H1 (cell line): ENCODE results near the gene TMEM126B. TPM values are rescaled to one million over a fixed set of nuclear protein-coding genes. Genes with fewer than 3 reads are reported as not detected.
"Not testable (repeated sequence)": the region's sequence is repeated elsewhere in the genome, so short reads cannot be mapped to it uniquely, and the experiment has no call there.

Source experiments
- CTCF ChIA-PET: fragments of 300-600 bp; sonication (Branson Sonifier 250); formaldehyde crosslinking; loops from one replicate; lab custom pipeline; 2021; ENCODE audit not compliant: partially characterized antibody; lab: Charles Lee
- POLR2A ChIA-PET: fragments of 300-600 bp; sonication (Branson Sonifier 250); formaldehyde crosslinking; loops from one replicate; lab custom pipeline; 2021; ENCODE audit warnings: inconsistent platforms; ENCODE audit not compliant: partially characterized antibody; lab: Charles Lee
- DNase-seq, 2 experiments: peaks; one replicate each; pipeline versions ENCODE4 v3.0.0 to v3.0.0-alpha.2; 2010 to 2022; ENCODE audit warnings: low spot score in 2 of 2, low read depth in 1 of 2, mixed read lengths in 1 of 2
- FAIRE-seq: peaks from 2 replicates; lab custom pipeline; 2011; peaks lifted over from hg19 to GRCh38; lab: Jason Lieb, UNC
- H2AFZ ChIP-seq: 2 replicates; pipeline ENCODE4 v1.8.1; 2012; ENCODE audit warnings: low read length, inconsistent platforms
- H2AK5ac ChIP-seq: 2 replicates; pipeline ENCODE4 v1.6.1; 2013; ENCODE audit warnings: low read depth, low read length
- H2BK120ac ChIP-seq: replicated peaks from 2 replicates; pipeline ENCODE3; 2013; ENCODE audit warnings: low read depth, low read length, inconsistent platforms
- H2BK12ac ChIP-seq: 2 replicates; pipeline ENCODE4 v1.6.1; 2013; ENCODE audit warnings: low read depth, low read length
- H2BK15ac ChIP-seq: 2 replicates; pipeline ENCODE4 v1.6.1; 2013; ENCODE audit warnings: low read length
- H2BK20ac ChIP-seq: 2 replicates; pipeline ENCODE4 v1.6.1; 2013; ENCODE audit warnings: low read length
- H2BK5ac ChIP-seq: 2 replicates; pipeline ENCODE4 v1.6.1; 2013; ENCODE audit warnings: low read depth, low read length
- H3K14ac ChIP-seq: 2 replicates; pipeline ENCODE4 v1.6.1; 2013; ENCODE audit warnings: inconsistent platforms; ENCODE audit not compliant: insufficient read length
- H3K18ac ChIP-seq: 2 replicates; pipeline ENCODE4 v1.6.1; 2013; ENCODE audit warnings: low read length; ENCODE audit errors: extremely low read depth
- H3K23ac ChIP-seq: 2 replicates; pipeline ENCODE4 v1.6.1; 2013; ENCODE audit warnings: inconsistent platforms; ENCODE audit not compliant: insufficient read length
- H3K23me2 ChIP-seq: 2 replicates; pipeline ENCODE4 v1.6.1; 2013; ENCODE audit warnings: low read depth, low read length
- H3K27ac ChIP-seq: 2 replicates; pipeline ENCODE4 v1.6.1; 2011; ENCODE audit warnings: low read depth, low read length, inconsistent platforms
- H3K27me3 ChIP-seq, 4 experiments: replicated peaks in 1 of 4; 1 replicate in 1 of 4; 2 replicates in 3 of 4; pipeline versions ENCODE4 v1.6.1 to v1.8.1; 2011 to 2013; ENCODE audit warnings: low read length in 3 of 4, mild to moderate bottlenecking in 3 of 4, inconsistent platforms in 2 of 4, mixed read lengths in 2 of 4, moderate library complexity in 1 of 4; ENCODE audit not compliant: control insufficient read depth in 3 of 4, insufficient read depth in 3 of 4; ENCODE audit errors: extremely low read depth in 1 of 4
- H3K36me3 ChIP-seq, 4 experiments: 2 replicates each; pipeline versions ENCODE4 v1.6.1 to v1.8.1; 2011 to 2013; ENCODE audit warnings: mild to moderate bottlenecking in 4 of 4, low read length in 3 of 4, moderate library complexity in 2 of 4, control low read depth in 1 of 4, inconsistent platforms in 1 of 4; ENCODE audit not compliant: insufficient read depth in 4 of 4, control insufficient read depth in 2 of 4
- H3K4ac ChIP-seq: replicated peaks from 2 replicates; pipeline ENCODE3; 2013; ENCODE audit warnings: low read length, low read depth, mixed read lengths, inconsistent platforms; ENCODE audit not compliant: insufficient read length
- H3K4me1 ChIP-seq, 4 experiments: replicated peaks in 1 of 4; 1 replicate in 1 of 4; 2 replicates in 3 of 4; pipeline versions ENCODE4 v1.6.1 to v1.8.1; 2011 to 2013; ENCODE audit warnings: low read length in 3 of 4, inconsistent platforms in 2 of 4, mixed read lengths in 1 of 4; ENCODE audit not compliant: insufficient read depth in 4 of 4, control insufficient read depth in 3 of 4
- H3K4me2 ChIP-seq, 2 experiments: 2 replicates each; pipeline versions ENCODE4 v1.6.1 to v1.8.1; 2011 to 2013; ENCODE audit warnings: low read depth in 2 of 2, low read length in 2 of 2, control low read depth in 1 of 2, inconsistent platforms in 1 of 2, mild to moderate bottlenecking in 1 of 2; ENCODE audit not compliant: insufficient read depth in 1 of 2
- H3K4me3 ChIP-seq, 4 experiments: fragments of 200-600, 300-600 bp in 1 of 4; sonication (generic), shearing (Covaris generic), sonication (Bioruptor Twin) in 1 of 4; 2 replicates each; pipeline versions ENCODE4 v1.5.1 to v1.8.1; 2011 to 2016; ENCODE audit warnings: low read length in 4 of 4, low read depth in 3 of 4, control low read depth in 2 of 4, inconsistent platforms in 2 of 4, mild to moderate bottlenecking in 2 of 4, mixed read lengths in 1 of 4, moderate library complexity in 1 of 4; ENCODE audit not compliant: insufficient read depth in 2 of 4; ENCODE audit errors: extremely low read depth in 1 of 4
- H3K56ac ChIP-seq: replicated peaks from 2 replicates; pipeline ENCODE3; 2013; ENCODE audit warnings: low read depth, mild to moderate bottlenecking, mixed read lengths, low read length, inconsistent platforms; ENCODE audit not compliant: insufficient read length
- H3K79me1 ChIP-seq: 2 replicates; pipeline ENCODE4 v1.6.1; 2013; ENCODE audit warnings: low read depth, low read length, control low read depth
- H3K79me2 ChIP-seq, 2 experiments: 2 replicates each; pipeline versions ENCODE4 v1.6.1 to v1.8.1; 2012 to 2013; ENCODE audit warnings: low read length in 2 of 2, mild to moderate bottlenecking in 2 of 2, inconsistent platforms in 1 of 2; ENCODE audit not compliant: insufficient read depth in 2 of 2, control insufficient read depth in 1 of 2
- H3K9ac ChIP-seq, 4 experiments: replicated peaks in 1 of 4; 1 replicate in 1 of 4; 2 replicates in 3 of 4; pipeline versions ENCODE4 v1.6.1 to v1.8.1; 2011 to 2013; ENCODE audit warnings: low read depth in 3 of 4, low read length in 3 of 4, control low read depth in 2 of 4, mild to moderate bottlenecking in 2 of 4, moderate library complexity in 2 of 4, inconsistent platforms in 1 of 4; ENCODE audit errors: extremely low read depth in 1 of 4
- H3K9me3 ChIP-seq, 2 experiments: 2 replicates each; pipeline versions ENCODE4 v1.6.1 to v1.8.1; 2012 to 2013; ENCODE audit warnings: mild to moderate bottlenecking in 2 of 2, moderate library complexity in 2 of 2, control low read depth in 1 of 2, inconsistent platforms in 1 of 2, low read depth in 1 of 2, low read length in 1 of 2, mixed read lengths in 1 of 2; ENCODE audit not compliant: insufficient read depth in 2 of 2
- H4K20me1 ChIP-seq, 2 experiments: replicated peaks in 1 of 2; 2 replicates each; pipeline versions ENCODE3 to v1.8.1; 2011 to 2013; ENCODE audit warnings: inconsistent platforms in 2 of 2, low read length in 2 of 2, mild to moderate bottlenecking in 1 of 2; ENCODE audit not compliant: insufficient read depth in 2 of 2, control insufficient read depth in 1 of 2
- H4K5ac ChIP-seq: 2 replicates; pipeline ENCODE4 v1.6.1; 2013; ENCODE audit warnings: low read length, low read depth, mixed read lengths, inconsistent platforms; ENCODE audit not compliant: insufficient read length
- H4K8ac ChIP-seq: 2 replicates; pipeline ENCODE4 v1.8.0; 2013; ENCODE audit warnings: mild to moderate bottlenecking, moderate library complexity, low read length, inconsistent platforms; ENCODE audit not compliant: insufficient read depth; ENCODE audit errors: extremely low read depth
- H4K91ac ChIP-seq: replicated peaks from 2 replicates; pipeline ENCODE3; 2013; ENCODE audit warnings: low read length, mixed read lengths, inconsistent platforms; ENCODE audit not compliant: insufficient read length
- KDM5A ChIP-seq: fragments of 200-600 bp; IDR thresholded peaks from 2 replicates; pipeline ENCODE4 v1.7.1; 2012; ENCODE audit warnings: mild to moderate bottlenecking, low read length, inconsistent platforms, mixed read lengths
- TCF12 ChIP-seq: IDR thresholded peaks from 2 replicates; pipeline ENCODE4 v1.6.1; 2011; ENCODE audit warnings: low read depth, mild to moderate bottlenecking, low read length
- TEAD4 ChIP-seq: IDR thresholded peaks from 2 replicates; pipeline ENCODE4 v1.6.1; 2012; ENCODE audit warnings: low read depth, low read length, inconsistent platforms, mixed read lengths
- ZNF274 ChIP-seq: IDR thresholded peaks from 2 replicates; pipeline ENCODE4 v1.7.0; 2012; ENCODE audit warnings: low read length, borderline replicate concordance; ENCODE audit errors: extremely low read depth
- WGBS, 2 experiments: shearing (Covaris generic) in 1 of 2; methylation state at CpG; one replicate each; pipeline versions ENCODE4 v1.1.6 to v1.1.7; 2013 to 2015; ENCODE audit warnings: low lambda C conversion rate in 2 of 2, mixed read lengths in 2 of 2, inconsistent platforms in 1 of 2, low coverage in 1 of 2, missing lambda C conversion rate in 1 of 2; ENCODE audit not compliant: insufficient replicate concordance in 2 of 2, insufficient coverage in 1 of 2, insufficient read length in 1 of 2; ENCODE audit errors: extremely low coverage in 1 of 2, missing lambda C conversion rate in 1 of 2; 5-methylcytosine and 5-hydroxymethylcytosine counted together
- polyA plus RNA-seq, 7 experiments: library from polyadenylated mRNA; depleted of rRNA in 3 of 7; stranded (reverse) in 5 of 7; unstranded in 2 of 7; fragments of >200 nt in 5 of 7; fragments of 200-250 nt in 2 of 7; gene quantifications; 1 replicate in 5 of 7; 2 replicates in 1 of 7; 4 replicates in 1 of 7; pipeline versions ENCODE4 v1.2.1 to v1.2.3, GENCODE V29; 2011 to 2013; ENCODE audit warnings: missing spikeins in 2 of 7, mixed read lengths in 2 of 7
- total RNA-seq: library from RNA; stranded (reverse); fragmentation: NEBNext Ultra II Directional; extraction: Animal tissue kit (Norgen Biotek cat#: 25700); gene quantifications from 2 replicates; pipeline ENCODE4 v1.2.1, GENCODE V29; 2021
- TF ChIP-seq, protein P1 (sequence below): IDR thresholded peaks from 2 replicates; pipeline ENCODE4 v1.6.1; 2011; ENCODE audit warnings: low read depth, mild to moderate bottlenecking, low read length; ENCODE audit not compliant: insufficient read depth

Gene TMEM126B
- total and polyA plus RNA-seq, 2 of the 8 experiments (the other 6 are each of a cell fraction or from before 2014, with no cell fraction given), result 85.6 to 101 TPM

GRCh38 chr11:85652786-85653447 lies 24.5 kb downstream of the TMEM126B start (continued):
- no peak for TF ChIP-seq TEAD4
- TF ChIP-seq TCF12, result no peak
- no peak for TF ChIP-seq ZNF274
- no peak for TF ChIP-seq KDM5A
- TF ChIP-seq, protein P1, sequence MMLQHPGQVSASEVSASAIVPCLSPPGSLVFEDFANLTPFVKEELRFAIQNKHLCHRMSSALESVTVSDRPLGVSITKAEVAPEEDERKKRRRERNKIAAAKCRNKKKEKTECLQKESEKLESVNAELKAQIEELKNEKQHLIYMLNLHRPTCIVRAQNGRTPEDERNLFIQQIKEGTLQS, result no peak

GRCh38 chr11:85654343-85654742 lies 25.9 kb downstream of the TMEM126B start:
- H3K9ac ChIP-seq, H3K9me3 ChIP-seq, H4K5ac ChIP-seq, H2BK15ac ChIP-seq, H3K14ac ChIP-seq, H2BK120ac ChIP-seq, H4K20me1 ChIP-seq, H3K4ac ChIP-seq, H2BK20ac ChIP-seq, H2AK5ac ChIP-seq, H2BK5ac ChIP-seq, H3K56ac ChIP-seq, FAIRE-seq, H3K4me1 ChIP-seq, H2BK12ac ChIP-seq, H4K91ac ChIP-seq, H3K18ac ChIP-seq, H3K27me3 ChIP-seq, H3K23me2 ChIP-seq, H4K8ac ChIP-seq, H3K23ac ChIP-seq, H3K4me3 ChIP-seq, H2AFZ ChIP-seq, H3K4me2 ChIP-seq, H3K79me1 ChIP-seq, DNase-seq, H3K27ac ChIP-seq: not testable (repeated sequence)
- H3K36me3 ChIP-seq, result peaks cover 0 to 42% (median 16%) of the 10 kb centered on the region in 4 experiments; a peak in 5 of 8 replicates
- ChIA-PET CTCF (interaction anchor here (0.9 to 1.0 kb wide), 2 partner anchors 9 to 201 kb away, joined by 3 read pairs; partner anchors contain the start of gene CCDC83), POLR2A (interaction anchor here (0.7 to 4.9 kb wide), 4 partner anchors 9 to 26 kb away, joined by 3 to 42 read pairs (median 4); partner anchors contain the start of genes CREBZF and TMEM126B)
- H3K79me2 ChIP-seq, result peaks cover 0 to 29% of the 10 kb centered on the region in 2 experiments; a peak in 3 of 4 replicates
- 84% methylated on average over 4 of the region's 4 CpGs; no CpG with 5 or more reads in 1 of the 2 experiments for WGBS, 2 experiments
